ENCODE measurements around the gene RBM7.

RBM7 gene

DNA sequence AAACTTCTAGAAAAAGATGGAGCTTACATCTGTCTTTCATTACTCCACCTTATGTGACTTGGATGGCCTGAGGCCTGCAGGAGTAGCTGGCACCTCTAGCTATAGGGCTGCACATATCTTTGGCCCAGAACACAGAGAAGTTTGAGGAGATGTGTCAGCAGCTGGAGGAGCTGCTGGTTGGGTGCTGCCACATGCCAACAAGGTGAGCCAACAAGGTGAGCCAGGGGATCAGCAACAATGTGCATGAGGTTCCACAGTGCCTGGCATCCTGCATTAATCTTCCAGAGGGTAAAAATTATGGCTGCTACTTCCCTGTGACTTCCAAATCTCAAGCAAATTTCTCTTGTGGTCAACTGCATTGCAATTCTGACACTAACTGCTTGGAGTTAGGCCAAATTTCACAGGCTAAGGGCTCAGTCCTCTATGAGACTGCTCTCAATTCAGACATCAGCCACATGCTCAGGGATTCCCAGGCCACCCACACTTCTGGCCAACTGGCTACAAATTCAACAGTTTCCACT is 16.0 kb downstream of the RBM7 start:
- H3K27ac ChIP-seq: no peak overlapping the region
- TF ChIP-seq, protein P1, sequence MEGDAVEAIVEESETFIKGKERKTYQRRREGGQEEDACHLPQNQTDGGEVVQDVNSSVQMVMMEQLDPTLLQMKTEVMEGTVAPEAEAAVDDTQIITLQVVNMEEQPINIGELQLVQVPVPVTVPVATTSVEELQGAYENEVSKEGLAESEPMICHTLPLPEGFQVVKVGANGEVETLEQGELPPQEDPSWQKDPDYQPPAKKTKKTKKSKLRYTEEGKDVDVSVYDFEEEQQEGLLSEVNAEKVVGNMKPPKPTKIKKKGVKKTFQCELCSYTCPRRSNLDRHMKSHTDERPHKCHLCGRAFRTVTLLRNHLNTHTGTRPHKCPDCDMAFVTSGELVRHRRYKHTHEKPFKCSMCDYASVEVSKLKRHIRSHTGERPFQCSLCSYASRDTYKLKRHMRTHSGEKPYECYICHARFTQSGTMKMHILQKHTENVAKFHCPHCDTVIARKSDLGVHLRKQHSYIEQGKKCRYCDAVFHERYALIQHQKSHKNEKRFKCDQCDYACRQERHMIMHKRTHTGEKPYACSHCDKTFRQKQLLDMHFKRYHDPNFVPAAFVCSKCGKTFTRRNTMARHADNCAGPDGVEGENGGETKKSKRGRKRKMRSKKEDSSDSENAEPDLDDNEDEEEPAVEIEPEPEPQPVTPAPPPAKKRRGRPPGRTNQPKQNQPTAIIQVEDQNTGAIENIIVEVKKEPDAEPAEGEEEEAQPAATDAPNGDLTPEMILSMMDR (conservative IDR thresholded peaks at IDR 0.05): no peak

DNA sequence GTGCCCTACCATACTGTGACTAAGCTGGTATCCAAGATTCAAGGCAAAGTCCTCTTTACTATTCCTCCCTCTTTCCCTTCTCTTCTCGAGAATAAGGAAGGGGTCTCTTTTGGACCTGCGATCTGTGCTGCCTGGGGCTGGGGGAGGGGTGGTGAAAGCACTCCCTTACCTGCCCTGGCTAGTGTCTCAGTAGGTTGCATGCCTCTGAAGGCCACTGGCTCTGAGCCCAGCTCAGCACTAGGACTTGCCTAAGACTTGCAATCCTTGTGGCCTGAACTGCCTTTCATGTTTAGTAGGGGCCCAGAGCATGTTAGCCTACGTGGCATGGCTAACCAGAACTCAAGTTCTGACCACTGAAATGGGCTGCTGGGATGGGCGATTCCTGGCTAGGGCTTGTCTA is 25.8 kb downstream of the RBM7 start:
- TF ChIP-seq, protein P1 (conservative IDR thresholded peaks at IDR 0.05): no peak

DNA sequence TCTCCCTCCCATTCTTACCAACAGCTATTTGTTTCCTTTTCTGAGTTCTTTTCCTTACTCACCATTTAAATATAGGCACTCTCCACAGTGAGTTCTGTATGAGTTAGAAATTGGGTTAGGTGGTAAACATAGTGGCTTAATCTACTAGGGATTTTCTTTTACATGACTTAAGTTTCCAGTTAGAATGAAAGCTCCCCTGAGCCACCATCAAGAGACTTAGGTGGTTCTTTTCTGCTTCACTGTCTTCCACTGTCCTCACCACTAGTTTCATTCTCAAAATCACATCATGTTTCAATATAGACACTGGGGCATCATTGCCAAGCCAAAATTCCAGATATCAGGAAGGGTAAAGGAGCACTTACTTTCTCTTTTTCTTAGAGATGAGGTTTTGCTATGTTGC is 29.8 kb downstream of the RBM7 start:
- TF ChIP-seq, protein P1 (conservative IDR thresholded peaks at IDR 0.05): no peak
- H3K27ac ChIP-seq: peak overlapping the region; percentile 97

More for the DNA sequence above, 25.8 kb downstream of the RBM7 start:
- no peak overlapping the region for H3K27ac ChIP-seq

DNA sequence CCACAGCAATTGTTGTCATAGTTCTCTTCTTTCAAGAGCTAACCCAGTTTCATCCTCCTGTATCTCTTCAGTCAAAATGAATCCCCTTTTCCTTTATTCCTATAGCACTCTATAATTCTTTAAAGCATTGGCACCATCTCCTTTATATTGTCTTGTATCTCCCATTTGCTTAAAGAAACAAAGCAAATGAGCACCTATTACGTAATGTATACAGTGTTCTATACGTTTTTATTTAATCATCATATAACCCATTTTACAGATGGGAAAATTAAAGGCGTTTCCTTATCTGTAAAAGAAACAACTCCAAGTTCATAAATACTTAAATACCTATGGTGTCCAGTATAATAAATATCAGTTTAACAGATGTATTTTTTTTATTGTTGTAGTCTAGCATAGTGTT is 32.4 kb downstream of the RBM7 start:
- peak overlapping the region; percentile 97 for H3K27ac ChIP-seq
- TF ChIP-seq, protein P1 (conservative IDR thresholded peaks at IDR 0.05): no peak

DNA sequence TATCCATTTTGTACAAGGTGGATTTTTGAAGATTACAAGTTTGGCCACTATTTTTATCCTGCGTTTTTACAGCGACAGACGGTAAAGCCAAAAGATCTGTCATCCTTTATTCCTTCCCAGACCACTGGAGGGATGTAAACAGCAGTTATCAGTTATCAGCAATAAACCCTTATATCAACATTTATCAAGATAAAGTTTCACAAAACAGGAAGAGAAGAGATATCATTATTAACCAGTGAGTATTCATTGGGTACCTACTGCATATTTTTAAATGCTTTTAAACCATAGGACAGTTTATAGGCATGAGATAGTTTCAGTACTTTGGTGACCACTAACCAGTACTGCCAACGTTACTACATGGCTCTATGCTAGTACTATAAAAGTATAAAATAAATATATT is 32.9 kb downstream of the RBM7 start:
- TF ChIP-seq, protein P1 (conservative IDR thresholded peaks at IDR 0.05): peak; percentile 42; the same call in 1 of the 2 replicates
- H3K27ac ChIP-seq: peak overlapping the region; percentile 97

DNA sequence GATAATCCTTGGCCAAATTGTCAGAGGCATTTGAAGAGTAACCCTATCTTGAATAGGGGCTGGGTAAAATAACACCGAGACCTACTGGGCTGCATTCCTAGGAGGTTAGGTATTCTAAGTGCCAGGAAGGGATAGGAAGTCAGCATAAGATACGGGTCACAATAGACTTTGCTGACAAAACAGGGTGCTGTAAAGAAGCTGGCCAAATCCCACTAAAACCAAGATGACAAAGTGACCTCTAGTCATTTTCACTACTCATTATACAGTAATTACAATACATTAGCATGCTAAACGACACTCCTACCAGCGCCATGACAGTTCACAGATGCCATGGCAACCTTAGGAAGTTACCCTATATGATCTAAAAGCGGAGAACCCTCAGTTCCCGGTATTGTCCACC is 37.8 kb downstream of the RBM7 start:
- H3K27ac ChIP-seq: peak overlapping the region; percentile 97
- TF ChIP-seq, protein P1 (conservative IDR thresholded peaks at IDR 0.05): no peak

DNA sequence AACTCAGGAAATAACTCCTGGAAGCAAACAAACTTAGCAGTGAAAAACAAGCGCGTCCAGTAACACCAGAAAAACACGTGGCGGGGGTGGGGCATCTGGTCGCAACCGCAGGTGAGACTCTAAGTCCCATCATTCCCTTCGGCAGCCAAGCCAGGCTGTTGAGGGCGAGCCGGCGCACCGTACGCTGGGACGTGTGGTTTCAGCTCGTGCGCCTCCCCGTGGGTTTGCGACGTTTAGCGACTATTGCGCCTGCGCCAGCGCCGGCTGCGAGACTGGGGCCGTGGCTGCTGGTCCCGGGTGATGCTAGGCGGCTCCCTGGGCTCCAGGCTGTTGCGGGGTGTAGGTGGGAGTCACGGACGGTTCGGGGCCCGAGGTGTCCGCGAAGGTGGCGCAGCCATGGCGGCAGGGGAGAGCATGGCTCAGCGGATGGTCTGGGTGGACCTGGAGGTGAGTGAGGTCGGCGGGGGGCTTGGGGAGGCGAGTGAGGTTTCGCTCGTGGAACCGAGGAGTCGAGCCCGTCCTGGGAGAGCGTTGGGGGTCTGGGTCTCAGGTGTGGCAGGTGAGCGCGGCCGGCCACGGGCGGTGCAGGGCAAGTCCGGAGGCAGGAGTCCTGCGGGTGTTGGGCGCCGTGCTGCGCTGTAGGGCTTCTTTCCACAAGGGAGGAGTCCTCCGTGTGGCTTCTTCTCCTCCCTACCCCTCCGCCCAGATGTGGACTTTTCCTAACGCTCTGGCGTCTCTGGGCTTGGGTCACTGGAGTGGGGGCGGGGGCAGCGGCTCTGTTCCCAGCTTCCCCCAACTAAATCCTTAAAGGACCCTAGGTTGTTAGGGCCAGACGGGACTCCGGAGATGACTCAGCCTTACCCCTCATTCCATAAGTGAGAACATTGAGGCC is 39.0 kb downstream of the RBM7 start, which contains the start of gene REXO2:
Gene REXO2 (plus strand): TSS at position 239 of the 892 bp plus-strand sequence. CDS start 62 bp downstream, at position 301.
- H3K27ac ChIP-seq: peak within 1 kb of the TSS; percentile 97
- TF ChIP-seq, protein P1 (conservative IDR thresholded peaks at IDR 0.05): peak; percentile 28

Data from VCaP (cell line).